HepG2 (cell line): Measurements from ENCODE around the gene IL5RA. TPM values are rescaled to one million over a fixed set of nuclear protein-coding genes. Genes with fewer than 3 reads are reported as not detected.
A peak's percentile ranks its signal among the peaks of the same experiment; 100 is the strongest.

Experiments used
- ATAC-seq: fragments of 200-7000 bp; cut with Tn5 transposase; 3 replicates; pipeline ENCODE4 v1.9.1; 2020; ENCODE audit warnings: mild to moderate bottlenecking, moderate library complexity
- BruUV-seq: library from RNA; stranded (reverse); fragments of 400-500 nt; replicated peaks from 2 replicates; lab custom pipeline; 2021; lab: Mats Ljungman, UMichigan
- CTCF ChIA-PET: fragments of 300-600 bp; formaldehyde crosslinking; extraction: SDS; loops from one replicate; lab custom pipeline; 2021; ENCODE audit warnings: low total read pairs, inconsistent platforms, low intra/inter-chr PET ratio; lab: Yijun Ruan, JAX
- POLR2A ChIA-PET: fragments of 350-600 bp; sonication (Branson Sonifier 250); formaldehyde crosslinking; loops from one replicate; lab custom pipeline; 2020; ENCODE audit warnings: antibody characterized with exemption, inconsistent platforms; lab: Yijun Ruan, JAX
- DNase-seq: peaks from one replicate; pipeline ENCODE4 v3.0.0-alpha.2; 2015; ENCODE audit warnings: low spot score
- FAIRE-seq: peaks from 3 replicates; lab custom pipeline; 2011; peaks lifted over from hg19 to GRCh38; lab: Jason Lieb, UNC
- H2AFZ ChIP-seq: one replicate; pipeline ENCODE4 v1.6.1; 2011; ENCODE audit warnings: low read length, inconsistent platforms
- H3K27ac ChIP-seq: fragments of 300-600 bp; 3 replicates; pipeline ENCODE4 v1.8.0; 2011; ENCODE audit warnings: mixed run types, mild to moderate bottlenecking, mixed read lengths, low read length, inconsistent platforms; ENCODE audit not compliant: insufficient read depth; ENCODE audit errors: extremely low read length
- H3K27me3 ChIP-seq, 2 experiments: fragments of 200-600 bp in 1 of 2; 2 replicates in 1 of 2; 3 replicates in 1 of 2; pipeline versions ENCODE4 v1.6.0 to v1.8.0; 2011; ENCODE audit warnings: low read length in 2 of 2, mild to moderate bottlenecking in 2 of 2, moderate library complexity in 2 of 2, inconsistent platforms in 1 of 2; ENCODE audit not compliant: insufficient read depth in 2 of 2, control insufficient read depth in 1 of 2
- H3K36me3 ChIP-seq, 2 experiments: fragments of 200-600 bp in 1 of 2; replicated peaks in 1 of 2; 2 replicates in 1 of 2; 3 replicates in 1 of 2; pipeline versions ENCODE4 v1.5.1 to v1.8.0; 2011; ENCODE audit warnings: low read length in 2 of 2, inconsistent platforms in 1 of 2; ENCODE audit not compliant: insufficient read depth in 2 of 2, control insufficient read depth in 1 of 2
- H3K4me1 ChIP-seq: 2 replicates; pipeline ENCODE4 v1.5.1; 2012; ENCODE audit warnings: low read length, inconsistent platforms; ENCODE audit not compliant: insufficient read depth
- H3K4me2 ChIP-seq: 2 replicates; pipeline ENCODE4 v1.6.0; 2011; ENCODE audit warnings: low read depth, low read length, inconsistent platforms
- H3K4me3 ChIP-seq, 3 experiments: fragments of 200-600 bp in 1 of 3; sonication (generic), shearing (Covaris generic) in 1 of 3; replicated peaks in 1 of 3; 2 replicates each; pipeline ENCODE4 v1.5.1; 2011 to 2016; ENCODE audit warnings: low read length in 3 of 3, inconsistent platforms in 2 of 3, low read depth in 2 of 3, mild to moderate bottlenecking in 2 of 3, control low read depth in 1 of 3, mixed read lengths in 1 of 3; ENCODE audit not compliant: insufficient read depth in 1 of 3
- H3K79me2 ChIP-seq: one replicate; pipeline ENCODE4 v1.6.1; 2011; ENCODE audit warnings: low read length, inconsistent platforms; ENCODE audit not compliant: insufficient read depth
- H3K9ac ChIP-seq: 2 replicates; pipeline ENCODE4 v1.6.0; 2011; ENCODE audit warnings: mild to moderate bottlenecking, low read depth, low read length, inconsistent platforms; ENCODE audit not compliant: insufficient read depth
- H3K9me3 ChIP-seq: 2 replicates; pipeline ENCODE4 v1.5.1; 2012; ENCODE audit warnings: mild to moderate bottlenecking, low read length
- H4K20me1 ChIP-seq: 2 replicates; pipeline ENCODE4 v1.6.0; 2011; ENCODE audit warnings: inconsistent platforms, mild to moderate bottlenecking, low read length, moderate library complexity; ENCODE audit not compliant: insufficient read depth
- CBFB ChIP-seq: sonication (generic); formaldehyde crosslinking; IDR thresholded peaks from 2 replicates; pipeline ENCODE4 v1.4.0; 2020; ENCODE audit warnings: missing genetic modification reagents
- FOXK1 ChIP-seq: sonication (generic); formaldehyde crosslinking; IDR thresholded peaks from 2 replicates; pipeline ENCODE4 v1.4.0; 2020; ENCODE audit warnings: low read depth, missing genetic modification reagents, borderline replicate concordance
- GABPA ChIP-seq, 2 experiments: IDR thresholded peaks; 2 replicates each; pipeline ENCODE4 v1.6.1; 2011 to 2016; ENCODE audit warnings: low read depth in 2 of 2, low read length in 1 of 2, missing biosample characterization in 1 of 2, missing genetic modification characterization in 1 of 2
- HNRNPK ChIP-seq: fragments of 200-400 bp; formaldehyde crosslinking; IDR thresholded peaks from 2 replicates; pipeline ENCODE4 v1.6.1; 2018; ENCODE audit warnings: low read length, low read depth, moderate library complexity, mild to moderate bottlenecking; ENCODE audit not compliant: poor library complexity, severe bottlenecking
- MAFF ChIP-seq: IDR thresholded peaks from 2 replicates; pipeline ENCODE4 v1.6.1; 2011; ENCODE audit warnings: low read depth, low read length, improper control_type of control experiment
- MEIS1 ChIP-seq: sonication (generic); formaldehyde crosslinking; IDR thresholded peaks from 2 replicates; pipeline ENCODE4 v1.9.0; 2021; ENCODE audit warnings: mild to moderate bottlenecking, missing genetic modification reagents, moderate library complexity, borderline replicate concordance
- PAF1 ChIP-seq: IDR thresholded peaks from 2 replicates; pipeline ENCODE4 v1.6.1; 2016; ENCODE audit warnings: missing genetic modification reagents, missing compliant biosample characterization
- SMYD3 ChIP-seq: sonication (generic); formaldehyde crosslinking; IDR thresholded peaks from 2 replicates; pipeline ENCODE4 v1.8.1; 2023; ENCODE audit warnings: mild to moderate bottlenecking, missing genetic modification reagents
- TCF7 ChIP-seq: sonication (generic); IDR thresholded peaks from 2 replicates; pipeline ENCODE4 v1.6.1; 2016; ENCODE audit warnings: antibody characterized with exemption, low read depth
- ZBTB1 ChIP-seq: sonication (generic); formaldehyde crosslinking; IDR thresholded peaks from 2 replicates; pipeline ENCODE4 v1.4.0; 2020; ENCODE audit warnings: missing genetic modification reagents, borderline replicate concordance
- ZBTB38 ChIP-seq: sonication (generic); formaldehyde crosslinking; IDR thresholded peaks from 2 replicates; pipeline ENCODE4 v1.5.1; 2020; ENCODE audit warnings: mild to moderate bottlenecking, missing genetic modification reagents
- ZNF230 ChIP-seq: sonication (generic); formaldehyde crosslinking; IDR thresholded peaks from 2 replicates; pipeline ENCODE4 v1.4.0; 2020; ENCODE audit warnings: mild to moderate bottlenecking, missing genetic modification reagents
- ZNF441 ChIP-seq: sonication (generic); formaldehyde crosslinking; IDR thresholded peaks from 2 replicates; pipeline ENCODE4 v1.7.0; 2021; ENCODE audit warnings: missing genetic modification reagents, borderline replicate concordance
- ZNF501 ChIP-seq: sonication (generic); formaldehyde crosslinking; IDR thresholded peaks from 2 replicates; pipeline ENCODE4 v1.5.1; 2020; ENCODE audit warnings: mild to moderate bottlenecking, moderate library complexity, missing genetic modification reagents
- ZNF558 ChIP-seq: sonication (generic); formaldehyde crosslinking; IDR thresholded peaks from 2 replicates; pipeline ENCODE4 v1.9.0; 2022; ENCODE audit warnings: mild to moderate bottlenecking, missing genetic modification reagents, borderline replicate concordance
- ZNF619 ChIP-seq: sonication (generic); formaldehyde crosslinking; IDR thresholded peaks from 2 replicates; pipeline ENCODE4 v1.4.0; 2020; ENCODE audit warnings: mild to moderate bottlenecking, missing genetic modification reagents
- ZNF670 ChIP-seq: sonication (generic); formaldehyde crosslinking; IDR thresholded peaks from 2 replicates; pipeline ENCODE4 v1.8.0; 2022; ENCODE audit warnings: mild to moderate bottlenecking, missing genetic modification reagents, borderline replicate concordance
- ZNF768 ChIP-seq: sonication (generic); formaldehyde crosslinking; IDR thresholded peaks from 2 replicates; pipeline ENCODE4 v1.4.0; 2020; ENCODE audit warnings: missing genetic modification reagents
- WGBS: methylation state at CpG from one replicate; pipeline ENCODE4 v1.1.6; 2017; ENCODE audit warnings: low lambda C conversion rate; 5-methylcytosine and 5-hydroxymethylcytosine counted together
- in situ Hi-C: cut with HindIII; loops from 2 replicates; pipeline ENCODE4 v1.10.0; 2017; ENCODE audit warnings: low pct_unique_long_range_greater_than_20kb; ENCODE audit not compliant: extremely low pct_ligation_motif_present
- intact Hi-C: fragments of 100-400 bp; cut with micrococcal nuclease; formaldehyde crosslinking; loops from one replicate; pipeline ENCODE4 v1.10.0; 2022; ENCODE audit not compliant: unreplicated experiment
- polyA plus RNA-seq, 8 experiments: library from polyadenylated mRNA; depleted of rRNA in 3 of 8; stranded (reverse) in 7 of 8; unstranded in 1 of 8; fragments of >200 nt; fragmentation: Illumina TruSeq in 4 of 8; extraction: Trizol in 4 of 8; gene quantifications; 2 replicates each; pipeline versions ENCODE4 v1.2.1 to v1.2.3, GENCODE V29; 2011 to 2016; ENCODE audit warnings: low read depth in 4 of 8, missing spikeins in 1 of 8, mixed read lengths in 1 of 8; ENCODE audit not compliant: insufficient read depth in 1 of 8
- total RNA-seq, 5 experiments: library from RNA; depleted of rRNA; stranded (reverse); fragments of >200 nt; fragmentation: Illumina TruSeq; extraction: Trizol; gene quantifications; 2 replicates each; pipeline ENCODE4 v1.2.3, GENCODE V29; 2016; ENCODE audit warnings: low read depth in 1 of 5
- TF ChIP-seq, protein P1 (sequence below): sonication (generic); formaldehyde crosslinking; IDR thresholded peaks from 2 replicates; pipeline ENCODE4 v1.4.0; 2020; ENCODE audit warnings: mild to moderate bottlenecking, missing genetic modification reagents, borderline replicate concordance

Gene IL5RA
- total and polyA plus RNA-seq, 2 of the 13 experiments (the other 11 are each of a cell fraction or from before 2014, with no cell fraction given): not detected

GRCh38 chr3:3126477-3127431, 16.6 kb upstream of the IL5RA start, which contains the start of gene TRNT1 (continued):
- TF ChIP-seq MAFF: no peak
- TF ChIP-seq HNRNPK: peak; percentile 34

DNA sequence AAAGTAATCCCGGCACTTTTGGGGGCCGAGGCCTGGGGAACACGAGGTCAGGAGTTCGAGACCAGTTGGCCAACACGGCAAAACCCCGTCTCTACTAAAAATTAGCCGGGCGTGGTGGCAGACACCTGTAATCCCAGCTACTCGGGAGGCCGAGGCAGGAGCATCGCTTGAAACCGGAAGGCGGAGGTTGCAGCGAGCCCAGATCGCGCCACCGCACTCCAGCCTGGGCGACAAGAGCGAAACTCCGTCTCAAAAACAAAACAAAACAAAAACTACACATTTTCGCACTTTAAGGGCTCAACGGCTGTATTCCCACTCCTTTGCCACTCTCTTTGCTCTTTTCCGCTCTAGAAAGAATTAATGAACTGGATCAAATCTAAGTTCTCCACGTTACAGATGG, 15.8 kb upstream of the IL5RA start:
- Histone ChIP-seq H3K9me3 (no peaks in the 10 kb centered on the region), H2AFZ (peak overlapping the region; percentile 49), H4K20me1 (no peaks in the 10 kb centered on the region), H3K27me3 (no peaks in the 10 kb centered on the region; a peak in 1 of 5 replicates), H3K27ac (peak overlapping the region; percentile 77), H3K4me2 (peak overlapping the region; percentile 74), H3K79me2 (peaks cover 22% of the 10 kb centered on the region), H3K9ac (peak overlapping the region; percentile 94), H3K4me3 (peak overlapping the region; percentile 61 to 99 (median 91)), H3K36me3 (peaks cover 7 to 19% of the 10 kb centered on the region in 2 experiments; a peak in 3 of 5 replicates), H3K4me1 (peaks cover 32% of the 10 kb centered on the region)
- TF ChIP-seq ZBTB38: peak; percentile 66; the same call in 1 of the 2 replicates
- TF ChIP-seq FOXK1 (CRISPR knock-in tag): no peak
- no peak for TF ChIP-seq MEIS1 (CRISPR knock-in tag)
- no peak for TF ChIP-seq GABPA (IDR thresholded peaks at IDR 0.05; ENCODE audit: low read depth, low read length)
- TF ChIP-seq GABPA (CRISPR knock-in tag; IDR thresholded peaks at IDR 0.05; ENCODE audit: low read depth): no peak
- 0 out of 2 replicates have a peak, but pooled peaks have one; percentile 6 for TF ChIP-seq ZNF558
- no peak for TF ChIP-seq SMYD3 (CRISPR knock-in tag)
- peak; percentile 15; the same call in 1 of the 2 replicates for TF ChIP-seq ZNF441 (CRISPR knock-in tag)
- no peak for TF ChIP-seq PAF1 (CRISPR knock-in tag)
- TF ChIP-seq, protein P1, sequence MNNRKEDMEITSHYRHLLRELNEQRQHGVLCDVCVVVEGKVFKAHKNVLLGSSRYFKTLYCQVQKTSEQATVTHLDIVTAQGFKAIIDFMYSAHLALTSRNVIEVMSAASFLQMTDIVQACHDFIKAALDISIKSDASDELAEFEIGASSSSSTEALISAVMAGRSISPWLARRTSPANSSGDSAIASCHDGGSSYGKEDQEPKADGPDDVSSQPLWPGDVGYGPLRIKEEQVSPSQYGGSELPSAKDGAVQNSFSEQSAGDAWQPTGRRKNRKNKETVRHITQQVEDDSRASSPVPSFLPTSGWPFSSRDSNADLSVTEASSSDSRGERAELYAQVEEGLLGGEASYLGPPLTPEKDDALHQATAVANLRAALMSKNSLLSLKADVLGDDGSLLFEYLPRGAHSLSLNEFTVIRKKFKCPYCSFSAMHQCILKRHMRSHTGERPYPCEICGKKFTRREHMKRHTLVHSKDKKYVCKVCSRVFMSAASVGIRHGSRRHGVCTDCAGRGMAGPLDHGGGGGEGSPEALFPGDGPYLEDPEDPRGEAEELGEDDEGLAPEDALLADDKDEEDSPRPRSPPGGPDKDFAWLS (CRISPR knock-in tag): no peak
- no peak for TF ChIP-seq ZNF768
- no peak for TF ChIP-seq ZNF230 (CRISPR knock-in tag)
- no peak for TF ChIP-seq ZNF501 (CRISPR knock-in tag)
- no peak for TF ChIP-seq TCF7
- TF ChIP-seq CBFB (CRISPR knock-in tag): no peak
- peak; percentile 8; the same call in 1 of the 2 replicates for TF ChIP-seq ZNF670
- no peak for TF ChIP-seq ZBTB1 (CRISPR knock-in tag)
- no peak for TF ChIP-seq ZNF619 (CRISPR knock-in tag)
- CTCF ChIA-PET: no interaction called here
- BruUV-seq: TSS peak; percentile 90
- intact Hi-C loops (loop anchor here (1.0 kb wide), 1 partner anchor 53 kb away; the partner anchor contains the start of gene CRBN), in situ Hi-C loops (no loop called here)
- POLR2A ChIA-PET: no interaction called here
- ATAC-seq (no peak), FAIRE-seq (no peak), DNase-seq (no peak)
- 84% methylated on average over 20 of the region's 24 CpGs for WGBS
